Cardiac fibroblast (primary cell): Measurements from ENCODE around the gene SSTR5.
"Not testable (repeated sequence)": the region's sequence is repeated elsewhere in the genome, so short reads cannot be mapped to it uniquely, and the experiment has no call there.

ENCODE experiments used
- DNase-seq, 2 donors: peaks; one replicate each; pipeline versions ENCODE4 v3.0.0 to v3.0.0-alpha.2; 2010; ENCODE audit warnings: low read depth in 2 of 2
- H3K4me3 ChIP-seq, 2 donors: replicated peaks in 1 of 2; 1 replicate in 1 of 2; 2 replicates in 1 of 2; pipeline ENCODE4 v1.5.1; 2011; ENCODE audit warnings: low read depth in 2 of 2, low read length in 2 of 2, mild to moderate bottlenecking in 2 of 2, moderate library complexity in 1 of 2
- TF ChIP-seq, protein P1 (sequence below): IDR thresholded peaks from one replicate; pipeline ENCODE4 v1.5.1; 2011; ENCODE audit warnings: low read depth, mild to moderate bottlenecking, low read length, inconsistent platforms

SSTR5 gene

DNA sequence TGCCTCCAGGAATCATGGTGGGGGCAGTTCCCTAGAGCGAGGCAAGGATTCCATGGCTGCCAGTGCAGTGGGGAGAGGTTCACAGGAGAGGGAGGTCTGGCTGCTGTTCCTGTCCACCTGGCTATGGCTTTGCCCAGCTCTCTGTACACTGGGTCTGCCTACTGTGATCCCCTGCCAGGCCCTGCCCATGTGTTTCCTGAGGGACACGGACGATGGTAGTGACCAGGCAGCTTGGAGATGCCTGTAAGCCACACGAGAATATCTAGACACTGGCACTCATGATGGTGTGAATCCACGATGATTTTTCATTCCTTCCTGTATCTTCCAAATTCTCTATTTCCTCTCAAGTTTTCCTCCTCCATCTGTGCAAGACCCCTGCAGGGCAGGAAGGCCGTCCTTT, 12.4 kb downstream of the SSTR5 start:
- DNase-seq: no peak

DNA sequence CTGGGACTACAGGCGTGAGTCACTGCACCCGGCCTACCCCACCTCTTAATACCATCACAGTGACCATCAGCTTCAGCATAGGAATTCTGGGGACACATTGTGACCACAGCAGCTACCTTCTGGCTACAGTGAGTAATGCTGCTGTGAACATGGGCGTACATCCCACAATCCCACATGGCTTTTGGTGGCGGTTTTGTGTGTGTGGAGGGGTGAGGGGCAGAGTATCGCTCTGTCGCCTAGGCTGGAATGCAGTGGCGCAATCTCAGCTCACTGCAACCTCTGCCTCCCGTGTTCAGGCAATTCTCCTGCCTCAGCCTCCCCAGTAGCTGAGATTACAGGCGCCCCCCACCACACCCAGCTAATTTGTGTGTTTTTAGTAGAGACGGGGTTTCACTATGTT, 13.9 kb downstream of the SSTR5 start:
- not testable (repeated sequence) for H3K4me3 ChIP-seq, DNase-seq

More for the DNA sequence above, 12.4 kb downstream of the SSTR5 start:
- TF ChIP-seq, protein P1, sequence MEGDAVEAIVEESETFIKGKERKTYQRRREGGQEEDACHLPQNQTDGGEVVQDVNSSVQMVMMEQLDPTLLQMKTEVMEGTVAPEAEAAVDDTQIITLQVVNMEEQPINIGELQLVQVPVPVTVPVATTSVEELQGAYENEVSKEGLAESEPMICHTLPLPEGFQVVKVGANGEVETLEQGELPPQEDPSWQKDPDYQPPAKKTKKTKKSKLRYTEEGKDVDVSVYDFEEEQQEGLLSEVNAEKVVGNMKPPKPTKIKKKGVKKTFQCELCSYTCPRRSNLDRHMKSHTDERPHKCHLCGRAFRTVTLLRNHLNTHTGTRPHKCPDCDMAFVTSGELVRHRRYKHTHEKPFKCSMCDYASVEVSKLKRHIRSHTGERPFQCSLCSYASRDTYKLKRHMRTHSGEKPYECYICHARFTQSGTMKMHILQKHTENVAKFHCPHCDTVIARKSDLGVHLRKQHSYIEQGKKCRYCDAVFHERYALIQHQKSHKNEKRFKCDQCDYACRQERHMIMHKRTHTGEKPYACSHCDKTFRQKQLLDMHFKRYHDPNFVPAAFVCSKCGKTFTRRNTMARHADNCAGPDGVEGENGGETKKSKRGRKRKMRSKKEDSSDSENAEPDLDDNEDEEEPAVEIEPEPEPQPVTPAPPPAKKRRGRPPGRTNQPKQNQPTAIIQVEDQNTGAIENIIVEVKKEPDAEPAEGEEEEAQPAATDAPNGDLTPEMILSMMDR: no peak
- H3K4me3 ChIP-seq: no peak overlapping the region

DNA sequence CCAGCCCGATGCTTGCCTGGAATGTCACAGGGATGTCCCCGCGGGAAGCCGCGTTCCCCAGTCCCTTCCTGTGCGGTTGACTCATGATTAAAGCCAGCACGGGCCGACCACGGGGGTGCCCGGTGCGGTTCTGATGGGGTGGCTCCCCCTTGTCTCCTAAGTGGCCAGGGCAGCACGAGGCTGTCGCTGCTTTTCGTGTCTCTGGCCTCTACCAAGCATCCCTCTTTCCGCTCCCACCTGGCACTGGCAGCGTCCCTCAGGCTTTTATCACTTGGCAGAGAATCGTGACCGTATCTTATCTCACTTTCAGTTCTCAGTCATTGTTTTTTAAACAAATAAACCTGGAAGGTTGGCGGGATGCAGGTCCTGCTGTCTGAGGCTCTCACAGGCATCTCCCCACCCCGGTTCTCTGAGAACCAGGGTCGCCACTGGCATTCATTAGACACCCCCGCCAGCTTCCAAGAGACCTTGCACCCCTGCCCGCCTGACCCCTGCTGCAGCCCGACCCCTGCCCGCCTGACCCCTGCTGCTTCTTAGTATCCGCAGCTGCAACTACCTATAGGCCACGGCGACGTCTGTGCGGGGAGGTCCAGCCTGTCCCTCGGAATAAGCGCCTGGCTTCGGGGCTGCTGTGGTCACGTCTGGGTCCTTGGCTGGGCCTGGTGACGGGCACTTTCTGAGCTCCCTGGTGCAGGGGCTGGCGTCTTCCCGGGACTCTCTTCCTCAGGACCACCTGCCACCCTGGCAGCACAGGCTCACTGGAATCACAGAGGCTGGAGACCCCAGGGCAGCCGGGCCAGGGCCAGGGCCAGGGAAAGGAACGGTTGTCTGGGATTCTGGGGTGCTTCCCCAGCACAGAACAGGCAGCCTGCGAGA, 16.0 kb downstream of the SSTR5 start:
- TF ChIP-seq, protein P1: no peak
- DNase-seq: no peak
- H3K4me3 ChIP-seq: no peak overlapping the region

DNA sequence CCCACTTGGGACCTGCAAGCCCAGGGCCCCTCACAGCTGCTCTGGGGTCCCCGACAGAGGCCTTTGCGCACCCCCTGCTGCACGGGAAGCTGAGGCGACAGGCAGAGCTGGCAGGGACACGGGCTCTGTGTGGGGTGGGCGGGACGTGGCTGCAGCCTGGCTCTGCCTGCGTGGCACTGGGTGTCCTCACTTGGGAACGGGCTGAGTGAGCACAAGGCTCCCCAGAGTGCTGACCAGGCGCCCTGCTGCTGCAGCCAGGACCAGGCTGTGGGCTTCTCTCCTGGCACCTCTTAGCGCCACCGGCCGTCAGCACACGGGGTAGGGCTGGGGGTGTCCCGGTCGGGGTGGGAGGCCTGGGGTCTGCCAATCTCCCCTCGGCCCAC, 16.9 kb downstream of the SSTR5 start:
- DNase-seq: no peak
- TF ChIP-seq, protein P1: no peak
- no peak overlapping the region for H3K4me3 ChIP-seq

DNA sequence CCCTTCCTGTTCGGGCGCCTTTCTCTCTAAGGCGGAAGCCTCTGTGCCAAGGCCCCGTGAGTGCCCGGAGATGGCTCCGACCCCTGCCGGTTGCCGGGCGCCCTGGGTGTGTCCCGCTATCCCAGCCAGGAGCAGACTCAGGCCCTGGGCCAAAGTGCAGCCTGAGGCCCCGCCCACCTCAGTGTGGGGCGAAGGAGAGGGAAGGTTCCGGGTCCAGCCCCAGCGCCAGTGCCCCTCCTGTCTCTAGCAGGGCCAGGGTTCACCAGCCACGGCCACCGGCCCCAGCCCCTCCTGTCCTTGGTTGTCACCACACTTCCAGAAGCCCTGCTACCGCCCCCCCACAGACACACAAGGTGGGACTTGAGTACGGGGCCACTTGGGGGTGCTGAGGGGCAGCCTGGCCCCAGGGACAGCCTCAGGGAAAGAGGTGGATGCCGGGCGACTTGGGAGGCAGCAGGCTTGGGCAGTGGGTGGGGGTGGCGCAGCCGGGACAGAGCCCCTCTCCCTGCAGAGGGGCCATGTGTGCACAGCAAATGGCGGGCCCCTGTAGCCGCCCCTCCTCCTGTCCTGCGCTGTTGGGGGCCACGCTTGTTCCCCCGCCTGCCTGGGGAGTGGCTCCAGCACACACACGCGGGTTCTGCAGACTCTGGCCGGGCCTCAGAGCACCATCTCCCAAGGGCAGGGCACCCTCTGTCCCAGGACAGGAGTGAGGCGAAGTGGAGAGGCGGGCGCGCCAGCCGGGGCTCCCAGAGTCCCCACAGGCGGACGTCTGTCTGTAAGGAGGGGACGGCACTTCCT, 17.5 kb downstream of the SSTR5 start:
- TF ChIP-seq, protein P1: no peak
- H3K4me3 ChIP-seq: no peak overlapping the region
- no peak for DNase-seq

DNA sequence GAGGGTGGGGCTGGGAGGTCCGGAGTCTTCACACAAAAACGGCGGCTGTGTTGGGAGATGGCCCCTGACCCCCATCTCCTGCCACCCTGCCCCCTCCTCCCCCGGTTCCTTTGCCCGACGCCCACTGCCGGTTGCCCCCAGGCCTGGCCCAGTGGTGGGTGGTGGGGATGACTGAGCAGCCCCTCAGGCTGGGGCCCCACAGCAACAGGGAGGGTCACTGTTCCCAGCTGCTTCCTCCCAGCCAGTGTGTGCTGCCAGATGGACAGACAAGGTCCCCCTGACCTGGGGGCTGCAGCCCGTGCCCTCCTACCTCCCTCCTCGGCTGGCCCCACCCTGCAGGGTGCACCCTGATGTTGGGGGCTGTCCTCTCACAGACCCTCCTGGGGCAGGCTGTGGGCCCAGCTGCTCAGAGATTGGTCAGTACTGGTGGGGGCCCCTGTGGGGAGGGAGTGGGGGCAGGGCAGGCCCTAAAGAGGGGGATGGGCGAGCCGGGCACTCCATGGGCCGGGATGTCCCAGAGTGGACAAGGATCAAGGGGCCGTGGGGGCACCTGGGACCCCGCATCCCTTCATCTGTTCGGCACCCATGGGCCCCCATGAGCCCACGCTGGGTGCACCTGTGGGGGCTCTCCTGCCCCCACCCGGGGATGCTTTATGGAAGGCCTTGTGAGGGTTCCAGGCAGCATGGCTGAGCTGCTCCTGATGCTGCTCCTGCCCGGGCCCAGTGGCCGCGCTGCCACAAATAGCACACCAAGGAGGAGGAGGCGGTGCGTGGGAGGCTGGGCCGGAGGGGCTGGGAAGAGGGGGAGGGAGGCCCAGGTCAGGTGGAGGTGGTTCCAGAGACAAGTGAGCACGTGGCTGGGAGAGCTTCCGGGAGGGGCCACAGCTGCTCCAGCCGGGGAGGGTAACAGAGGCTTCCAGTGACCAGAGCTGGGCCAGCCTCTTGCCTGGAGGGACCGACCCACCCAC, 18.4 kb downstream of the SSTR5 start:
- no peak overlapping the region for H3K4me3 ChIP-seq
- DNase-seq: no peak
- TF ChIP-seq, protein P1: no peak
